Measurements from ENCODE around the gene RNF187.

RNF187 gene

GRCh38 chr1:228511546-228512445, 24.6 kb downstream of the RNF187 start:
- no peak for DNase-seq

GRCh38 chr1:228512781-228513198, 25.6 kb downstream of the RNF187 start:
- DNase-seq: no peak

GRCh38 chr1:228513236-228513900, 26.2 kb downstream of the RNF187 start:
- no peak for DNase-seq

- no peak for DNase-seq
Observed at GRCh38 chr1:228514421-228514820, 27.2 kb downstream of the RNF187 start.

- peak; percentile 37 for DNase-seq
Observed at GRCh38 chr1:228515200-228515834, 28.1 kb downstream of the RNF187 start.

GRCh38 chr1:228517655-228518054, 30.5 kb downstream of the RNF187 start:
- no peak for DNase-seq

- DNase-seq: no peak
Observed at GRCh38 chr1:228527596-228527995, 40.4 kb downstream of the RNF187 start.

GRCh38 chr1:228528612-228529011, 41.4 kb downstream of the RNF187 start:
- DNase-seq: no peak

GRCh38 chr1:228530086-228530758, 43.0 kb downstream of the RNF187 start:
- DNase-seq: no peak

- DNase-seq: peak; percentile 56
Observed at GRCh38 chr1:228530951-228531731, 44.0 kb downstream of the RNF187 start.

GRCh38 chr1:228538831-228539230, 51.6 kb downstream of the RNF187 start:
- DNase-seq: no peak

- DNase-seq: no peak
Observed at GRCh38 chr1:228540161-228540917, 53.2 kb downstream of the RNF187 start.

- DNase-seq: no peak
Observed at GRCh38 chr1:228541725-228542124, 54.5 kb downstream of the RNF187 start.

GRCh38 chr1:228542376-228542775, 55.2 kb downstream of the RNF187 start:
- peak; percentile 64 for DNase-seq

- no peak for DNase-seq
Observed at GRCh38 chr1:228542981-228543380, 55.8 kb downstream of the RNF187 start.

- DNase-seq: no peak
Observed at GRCh38 chr1:228543396-228543795, 56.2 kb downstream of the RNF187 start.

- DNase-seq: peak; percentile 93
Observed at GRCh38 chr1:228544021-228544850, 57.1 kb downstream of the RNF187 start.

GRCh38 chr1:228544921-228545591, 57.9 kb downstream of the RNF187 start:
- DNase-seq: no peak

Data from RPMI8226 (cell line).